Tibial nerve (tissue), 4 donors: ENCODE data around the gene EXOC2. TPM values are rescaled to one million over a fixed set of nuclear protein-coding genes. Genes with fewer than 3 reads are reported as not detected.

Experiments used
- DNase-seq, 2 donors: peaks; one replicate each; pipeline ENCODE4 v3.0.0-alpha.2; 2019; ENCODE audit warnings: low spot score in 2 of 2
- H3K27ac ChIP-seq, 4 donors: fragments of 200-600 bp; sonication (generic) in 3 of 4; one replicate each; pipeline ENCODE4 v1.5.1; 2017 to 2019; ENCODE audit warnings: mild to moderate bottlenecking in 1 of 4
- H3K27me3 ChIP-seq, 2 donors: fragments of 200-600 bp; sonication (generic) in 1 of 2; one replicate each; pipeline versions ENCODE4 v1.5.1 to v1.6.0; 2017 to 2019
- H3K36me3 ChIP-seq, 3 donors: fragments of 200-600 bp; sonication (generic); one replicate each; pipeline ENCODE4 v1.5.1; 2018 to 2019
- H3K4me1 ChIP-seq, 4 donors: fragments of 200-600 bp; sonication (generic) in 3 of 4; one replicate each; pipeline ENCODE4 v1.5.1; 2017 to 2019
- H3K4me3 ChIP-seq, 4 donors: fragments of 200-600 bp; sonication (generic) in 3 of 4; one replicate each; pipeline ENCODE4 v1.5.1; 2017 to 2019; ENCODE audit warnings: mild to moderate bottlenecking in 1 of 4, moderate library complexity in 1 of 4
- H3K9me3 ChIP-seq, 4 donors: fragments of 200-600 bp; sonication (generic) in 3 of 4; one replicate each; pipeline ENCODE4 v1.5.1; 2017 to 2019
- EP300 ChIP-seq, 2 donors: sonication (generic); formaldehyde crosslinking; IDR thresholded peaks; one replicate each; pipeline ENCODE4 v1.6.1; 2017; ENCODE audit warnings: antibody characterized with exemption in 2 of 2, mild to moderate bottlenecking in 1 of 2
- POLR2A ChIP-seq, 2 donors: fragments of 450-650 bp; IDR thresholded peaks; one replicate each; pipeline ENCODE4 v1.6.1; 2017; ENCODE audit warnings: antibody characterized with exemption in 2 of 2, mild to moderate bottlenecking in 2 of 2, moderate library complexity in 2 of 2
- WGBS, 2 donors: methylation state at CpG; one replicate each; pipeline ENCODE4 v1.1.5; 2018; 5-methylcytosine and 5-hydroxymethylcytosine counted together
- total RNA-seq, 4 donors: library from RNA; depleted of rRNA; stranded (reverse); fragments of >200 nt; gene quantifications; one replicate each; pipeline ENCODE4 v1.1.0, GENCODE V29; 2016
- TF ChIP-seq, protein P1 (sequence below), 5 experiments: fragments of 200-600 bp in 3 of 5; fragments of 450-650 bp in 2 of 5; sonication (generic) in 3 of 5; IDR thresholded peaks; one replicate each; pipeline ENCODE4 v1.5.1; 2016 to 2019; ENCODE audit warnings: antibody characterized with exemption in 5 of 5, mild to moderate bottlenecking in 3 of 5, moderate library complexity in 2 of 5

EXOC2 gene
- total RNA-seq, 4 donors from 2014 or later = 20.8 to 30.0 (median 24.1) TPM

DNA sequence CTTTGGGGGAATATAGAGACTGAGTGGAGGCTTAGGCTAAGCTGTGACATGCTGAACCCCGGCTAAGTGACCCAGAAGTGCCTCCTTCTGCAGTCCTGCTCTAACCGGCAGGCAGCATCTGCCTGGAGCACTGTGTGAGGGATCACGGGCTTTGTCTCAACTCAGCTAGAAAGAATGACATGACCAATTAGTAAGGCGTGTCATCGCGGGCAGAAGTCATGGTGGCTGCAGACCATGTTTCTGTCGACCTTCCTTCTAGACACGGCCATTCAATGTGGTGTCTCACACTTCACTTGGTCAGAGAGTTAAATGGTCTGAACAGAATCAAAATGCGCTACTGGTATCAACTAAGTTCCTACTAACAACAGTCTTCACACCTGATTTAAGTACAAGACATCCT, 71.0 kb downstream of the EXOC2 start:
- TF ChIP-seq POLR2A (IDR thresholded peaks at IDR 0.05) = no peak
- no peak for TF ChIP-seq EP300 (IDR thresholded peaks at IDR 0.05)
- TF ChIP-seq, protein P1, sequence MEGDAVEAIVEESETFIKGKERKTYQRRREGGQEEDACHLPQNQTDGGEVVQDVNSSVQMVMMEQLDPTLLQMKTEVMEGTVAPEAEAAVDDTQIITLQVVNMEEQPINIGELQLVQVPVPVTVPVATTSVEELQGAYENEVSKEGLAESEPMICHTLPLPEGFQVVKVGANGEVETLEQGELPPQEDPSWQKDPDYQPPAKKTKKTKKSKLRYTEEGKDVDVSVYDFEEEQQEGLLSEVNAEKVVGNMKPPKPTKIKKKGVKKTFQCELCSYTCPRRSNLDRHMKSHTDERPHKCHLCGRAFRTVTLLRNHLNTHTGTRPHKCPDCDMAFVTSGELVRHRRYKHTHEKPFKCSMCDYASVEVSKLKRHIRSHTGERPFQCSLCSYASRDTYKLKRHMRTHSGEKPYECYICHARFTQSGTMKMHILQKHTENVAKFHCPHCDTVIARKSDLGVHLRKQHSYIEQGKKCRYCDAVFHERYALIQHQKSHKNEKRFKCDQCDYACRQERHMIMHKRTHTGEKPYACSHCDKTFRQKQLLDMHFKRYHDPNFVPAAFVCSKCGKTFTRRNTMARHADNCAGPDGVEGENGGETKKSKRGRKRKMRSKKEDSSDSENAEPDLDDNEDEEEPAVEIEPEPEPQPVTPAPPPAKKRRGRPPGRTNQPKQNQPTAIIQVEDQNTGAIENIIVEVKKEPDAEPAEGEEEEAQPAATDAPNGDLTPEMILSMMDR (IDR thresholded peaks at IDR 0.05) = no peak
- Histone ChIP-seq H3K9me3 (no peaks in the 10 kb centered on the region), H3K4me3 (no peak overlapping the region), H3K27ac (no peak overlapping the region), H3K36me3 (peaks cover 0 to 22% (median 0%) of the 10 kb centered on the region in 3 donors), H3K4me1 (no peaks in the 10 kb centered on the region), H3K27me3 (no peaks in the 10 kb centered on the region)
- no peak for DNase-seq
- WGBS, 2 donors = 92 to 95% methylated on average over 9 of the region's 9 CpGs

DNA sequence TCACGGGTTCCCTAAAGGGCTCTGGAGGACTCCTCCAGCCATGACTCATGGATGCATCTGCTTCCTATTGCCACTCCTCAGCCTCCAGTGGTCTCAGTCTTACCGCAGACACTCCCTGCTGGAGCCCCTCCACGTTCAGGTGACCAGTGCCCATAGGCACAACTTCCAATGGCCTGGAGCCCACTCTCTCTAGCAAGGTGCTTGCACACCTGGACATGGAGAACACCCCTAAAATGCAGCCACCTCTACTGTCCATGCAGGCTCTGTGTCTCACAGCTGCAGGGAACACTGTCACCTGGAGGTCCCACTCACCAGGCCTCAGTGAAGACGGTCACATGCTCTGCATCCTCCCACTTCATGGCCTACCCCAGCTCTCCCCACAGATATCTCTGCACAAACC, 72.0 kb downstream of the EXOC2 start:
- H3K4me3 ChIP-seq = no peak overlapping the region
- TF ChIP-seq EP300 (IDR thresholded peaks at IDR 0.05) (no peak), POLR2A (IDR thresholded peaks at IDR 0.05) (no peak)
- TF ChIP-seq, protein P1 (IDR thresholded peaks at IDR 0.05) = no peak
- WGBS, 2 donors = 87 to 91% methylated on average over 3 to 4 of the region's 4 CpGs
- H3K4me1 ChIP-seq = no peaks in the 10 kb centered on the region
- H3K9me3 ChIP-seq = no peaks in the 10 kb centered on the region
- DNase-seq = no peak
- no peak overlapping the region for H3K27ac ChIP-seq
- peaks cover 0 to 30% (median 0%) of the 10 kb centered on the region in 3 donors for H3K36me3 ChIP-seq
- H3K27me3 ChIP-seq = no peaks in the 10 kb centered on the region

DNA sequence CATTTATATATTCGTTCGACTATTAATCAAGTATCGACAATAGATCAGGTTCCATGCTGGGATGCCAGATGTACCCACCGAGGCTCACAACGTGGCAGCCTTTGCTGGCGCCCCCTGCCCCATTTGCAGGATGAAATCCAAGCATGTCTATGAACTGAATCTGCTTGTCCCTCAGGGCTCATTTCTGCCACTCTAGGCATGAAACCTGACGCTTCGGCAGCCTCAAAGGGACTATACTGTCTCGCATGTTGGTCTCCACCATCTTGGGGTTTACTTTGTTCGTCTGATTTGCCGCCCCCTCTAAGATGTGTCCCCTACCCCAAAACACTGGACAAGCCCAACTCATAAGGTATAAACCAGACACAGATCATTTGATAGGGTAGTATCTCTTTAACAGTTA, 72.8 kb downstream of the EXOC2 start:
- no peak overlapping the region for H3K4me3 ChIP-seq
- no peaks in the 10 kb centered on the region for H3K4me1 ChIP-seq
- no peak overlapping the region for H3K27ac ChIP-seq
- peaks cover 0 to 37% (median 0%) of the 10 kb centered on the region in 3 donors for H3K36me3 ChIP-seq
- H3K9me3 ChIP-seq = no peaks in the 10 kb centered on the region
- WGBS, 2 donors = 91 to 93% methylated on average over 11 of the region's 11 CpGs
- no peaks in the 10 kb centered on the region for H3K27me3 ChIP-seq
- TF ChIP-seq EP300 (IDR thresholded peaks at IDR 0.05) = no peak
- no peak for DNase-seq

- Histone ChIP-seq H3K27ac (no peak overlapping the region), H3K27me3 (no peaks in the 10 kb centered on the region), H3K36me3 (peaks cover 0 to 40% (median 0%) of the 10 kb centered on the region in 3 donors), H3K4me3 (no peak overlapping the region), H3K4me1 (no peaks in the 10 kb centered on the region), H3K9me3 (no peaks in the 10 kb centered on the region)
- TF ChIP-seq EP300 (IDR thresholded peaks at IDR 0.05) = no peak
- TF ChIP-seq POLR2A (IDR thresholded peaks at IDR 0.05) = no peak
- TF ChIP-seq, protein P1 (IDR thresholded peaks at IDR 0.05) = no peak
- WGBS, 2 donors = 90 to 94% methylated on average over 11 of the region's 11 CpGs
- DNase-seq = no peak
Measured at GRCh38 chr6:617456-618100, 75.4 kb downstream of the EXOC2 start.

DNA sequence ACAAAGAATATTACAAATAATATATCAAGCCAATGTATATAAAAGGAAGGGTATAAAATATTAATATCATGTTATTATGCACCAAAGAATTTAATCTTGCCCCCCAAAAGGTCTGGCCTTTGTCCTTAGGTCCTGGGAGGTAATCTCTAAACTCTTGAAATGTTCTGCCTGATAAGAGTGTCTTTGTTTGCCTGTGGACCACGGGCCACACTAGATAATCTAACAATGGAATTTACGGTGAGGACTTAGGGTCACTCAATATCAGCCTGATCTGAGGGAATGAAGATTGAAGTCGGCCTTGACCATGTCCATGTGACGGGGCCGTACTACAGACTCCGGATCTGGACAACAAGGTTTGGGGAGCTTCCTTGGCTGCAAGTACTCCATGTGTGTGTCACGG, 79.0 kb downstream of the EXOC2 start:
- H3K36me3 ChIP-seq = peaks cover 0 to 44% (median 0%) of the 10 kb centered on the region in 3 donors
- no peaks in the 10 kb centered on the region for H3K9me3 ChIP-seq
- no peak for DNase-seq
- TF ChIP-seq POLR2A (IDR thresholded peaks at IDR 0.05) = no peak
- WGBS, 2 donors = 81 to 93% methylated on average over 7 of the region's 7 CpGs
- H3K27me3 ChIP-seq = no peaks in the 10 kb centered on the region
- H3K27ac ChIP-seq = no peak overlapping the region
- H3K4me3 ChIP-seq = no peak overlapping the region
- H3K4me1 ChIP-seq = peaks cover 0 to 2% (median 0%) of the 10 kb centered on the region in 4 donors

- 45 to 58% methylated on average over 4 of the region's 4 CpGs for WGBS, 2 donors
Measured at GRCh38 chr6:611928-612327, 81.0 kb downstream of the EXOC2 start.

More at GRCh38 chr6:611928-612327, 81.0 kb downstream of the EXOC2 start:
- no peaks in the 10 kb centered on the region for H3K9me3 ChIP-seq
- no peak for DNase-seq
- peaks cover 0 to 36% (median 0%) of the 10 kb centered on the region in 3 donors for H3K36me3 ChIP-seq
- TF ChIP-seq EP300 (IDR thresholded peaks at IDR 0.05) (no peak), POLR2A (IDR thresholded peaks at IDR 0.05) (no peak)
- TF ChIP-seq, protein P1 (IDR thresholded peaks at IDR 0.05) = no peak
- H3K27ac ChIP-seq = no peak overlapping the region
- H3K4me1 ChIP-seq = peaks cover 0 to 2% (median 0%) of the 10 kb centered on the region in 4 donors
- no peaks in the 10 kb centered on the region for H3K27me3 ChIP-seq
- H3K4me3 ChIP-seq = no peak overlapping the region
